Amniotic stem cell (primary cell): ENCODE measurements around the gene GLUL.

ENCODE experiments used
- DNase-seq: peaks from one replicate; lab custom pipeline; 2025; lab: John Stamatoyannopoulos, UW

Gene GLUL

GRCh38 chr1:182391362-182392049, at the start of gene GLUL:
Gene GLUL (minus strand): TSS chr1:182391790. CDS start chr1:182388737, 3,053 bp downstream.
- peak; percentile 83 for DNase-seq

- DNase-seq = no peak
Measured at GRCh38 chr1:182438326-182438725, 46.7 kb upstream of the GLUL start.

GRCh38 chr1:182433580-182433979, 42.0 kb upstream of the GLUL start:
- no peak for DNase-seq

DNA sequence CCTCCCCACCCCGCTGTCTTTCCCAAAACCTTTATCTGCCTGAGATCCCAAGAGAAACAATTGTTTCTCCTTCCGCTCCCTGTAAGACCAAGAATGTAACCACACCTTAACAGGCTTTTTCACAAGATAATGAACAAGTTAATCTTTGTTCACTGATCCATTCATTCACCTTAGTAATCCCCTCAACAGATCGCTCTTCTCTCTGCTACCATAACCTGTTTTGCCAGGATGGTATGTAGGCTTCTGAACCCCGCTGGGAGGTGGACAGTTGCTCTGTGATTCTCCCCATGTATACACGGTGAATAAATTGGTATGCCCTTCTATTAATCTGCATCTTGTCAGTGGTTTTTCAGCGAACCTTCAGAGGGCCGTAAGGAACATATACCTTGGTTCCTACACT, 39.7 kb upstream of the GLUL start:
- DNase-seq = no peak

- no peak for DNase-seq
Measured at GRCh38 chr1:182430263-182431068, 38.9 kb upstream of the GLUL start.

DNA sequence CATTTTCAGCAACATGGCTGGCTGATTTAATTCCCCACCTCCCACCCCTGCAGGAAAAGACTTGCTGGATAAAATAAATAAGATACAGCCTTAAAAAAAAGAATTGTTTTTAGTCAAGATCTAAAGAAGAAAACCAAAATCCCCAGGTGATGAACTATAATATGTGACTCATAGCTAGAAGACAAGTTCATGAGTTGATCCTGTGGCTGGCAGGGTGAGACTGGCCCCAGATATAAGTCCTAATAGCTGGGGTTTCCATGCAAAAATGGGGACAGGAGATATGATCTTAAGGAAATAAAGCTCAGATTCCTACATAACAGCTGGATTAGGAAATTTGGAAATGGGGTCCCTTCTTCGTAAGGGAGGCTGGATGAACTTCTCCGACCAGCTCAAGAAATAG, 36.5 kb upstream of the GLUL start:
- DNase-seq = no peak

DNA sequence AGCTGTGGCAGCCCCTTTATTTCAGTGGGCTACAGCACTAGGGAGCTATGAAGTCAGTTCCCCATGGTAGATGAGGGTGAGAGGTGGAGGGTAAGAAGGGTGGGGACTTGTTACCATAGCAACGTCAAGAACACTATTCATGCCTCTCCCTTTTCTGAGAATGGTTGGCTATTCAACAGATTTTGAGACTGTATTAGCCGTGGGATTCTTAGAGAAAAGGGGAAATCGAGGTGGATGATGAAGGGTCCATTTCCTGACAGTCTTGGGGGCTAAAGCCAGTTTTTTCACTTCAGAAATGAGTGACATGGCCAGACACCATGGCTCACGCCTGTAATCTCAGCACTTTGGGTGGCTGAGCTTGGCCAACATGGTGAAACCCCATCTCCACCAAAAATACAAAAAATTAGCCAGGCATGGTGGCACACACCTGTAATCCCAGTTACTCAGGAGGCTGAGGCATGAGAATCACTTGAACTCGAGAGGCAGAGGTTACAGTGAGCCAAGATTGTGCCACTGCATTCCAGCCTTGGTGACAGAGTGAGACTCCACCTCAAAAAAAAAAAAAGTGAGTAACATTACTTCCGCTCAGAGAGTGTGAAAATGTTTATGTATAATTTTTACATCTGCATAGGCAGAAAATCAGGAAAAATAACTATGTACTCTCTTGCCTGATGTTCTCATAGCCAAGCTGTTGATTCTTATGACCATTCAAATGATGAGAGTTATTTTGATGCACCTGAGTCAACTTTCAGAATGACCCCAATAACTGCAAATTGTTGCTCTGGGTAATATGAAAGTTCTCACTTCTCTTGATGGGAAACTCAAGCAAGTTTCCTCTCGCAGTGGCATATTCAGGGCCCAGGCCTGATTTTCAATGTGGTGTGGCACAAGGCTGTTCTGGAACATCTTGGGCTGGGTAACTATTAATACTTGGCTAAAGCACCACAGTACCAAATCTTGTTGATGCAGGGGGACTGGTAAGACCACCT, 35.1 kb upstream of the GLUL start:
- no peak for DNase-seq

- no peak for DNase-seq
Measured at GRCh38 chr1:182415789-182416188, 24.2 kb upstream of the GLUL start.

DNA sequence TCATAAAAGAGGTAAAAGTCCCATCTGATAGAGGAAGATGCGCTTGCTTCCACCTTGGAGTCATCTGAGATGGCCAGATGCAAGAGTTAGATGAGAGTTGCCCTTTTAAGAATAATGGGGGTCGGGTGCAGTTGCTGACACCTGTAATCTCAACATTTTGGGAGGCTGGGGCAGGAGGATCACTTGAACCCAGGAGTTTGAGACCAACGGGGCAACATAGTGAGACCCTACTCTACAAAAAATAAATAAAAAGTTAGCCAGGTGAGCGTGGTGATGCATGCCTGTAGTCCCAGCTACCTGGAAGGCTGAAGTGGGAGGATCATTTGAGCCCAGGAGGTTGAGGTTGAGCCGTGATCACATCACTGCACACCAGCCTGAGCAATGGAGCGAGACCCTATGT, 22.4 kb upstream of the GLUL start:
- DNase-seq = no peak

DNA sequence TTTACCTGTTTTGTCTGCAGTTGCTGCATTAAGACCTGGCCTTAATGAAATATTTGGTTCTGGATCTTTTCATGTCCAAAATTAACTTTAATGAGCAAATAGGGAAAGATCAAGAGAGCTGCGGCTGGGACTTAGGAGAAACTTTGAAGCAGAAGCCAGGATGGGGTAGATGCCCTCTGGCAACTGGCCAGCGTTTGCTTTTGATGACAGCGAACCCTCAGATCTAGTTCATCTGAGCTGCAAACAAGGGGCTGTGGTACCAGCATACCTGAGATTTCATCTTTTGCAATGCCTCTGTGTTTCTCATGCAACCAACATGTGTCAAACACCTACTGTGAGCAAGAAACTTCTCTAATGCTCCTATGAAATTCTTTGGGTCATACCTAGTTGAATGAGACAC, 21.9 kb upstream of the GLUL start:
- no peak for DNase-seq

GRCh38 chr1:182410620-182411273, 19.2 kb upstream of the GLUL start:
- no peak for DNase-seq

GRCh38 chr1:182410138-182410537, 18.5 kb upstream of the GLUL start:
- no peak for DNase-seq

DNA sequence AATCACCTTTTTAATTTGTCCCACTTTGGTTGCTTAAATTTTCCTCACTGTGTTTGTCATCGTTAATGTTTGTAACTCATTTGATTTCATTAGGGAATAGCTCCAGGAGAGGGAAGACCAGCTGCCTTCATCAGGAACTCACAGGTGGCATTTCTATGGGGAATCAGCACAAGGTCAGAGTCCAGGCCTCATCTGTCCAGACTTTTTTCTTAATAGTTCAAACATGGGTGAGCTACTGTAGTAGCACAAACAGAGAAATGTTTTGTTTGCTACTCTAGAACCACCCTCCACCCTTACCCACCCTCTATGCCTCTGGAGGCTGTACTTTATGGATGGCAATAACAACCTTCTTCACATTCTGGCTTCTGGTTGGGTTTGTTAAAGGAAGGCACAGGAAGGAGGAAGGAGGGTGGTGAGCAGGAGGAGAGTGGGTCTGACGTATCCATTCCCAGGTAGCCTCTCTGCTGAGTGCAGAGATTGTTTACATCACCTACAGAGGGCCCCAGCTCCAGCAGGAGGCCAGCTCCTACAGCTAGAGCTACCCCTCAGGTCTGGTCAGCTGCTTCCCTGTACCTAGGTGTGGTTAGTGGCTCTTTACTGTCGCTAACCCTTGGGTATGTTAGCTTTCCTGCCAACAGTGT, 17.0 kb upstream of the GLUL start:
- no peak for DNase-seq

GRCh38 chr1:182407724-182408123, 16.1 kb upstream of the GLUL start:
- no peak for DNase-seq

DNA sequence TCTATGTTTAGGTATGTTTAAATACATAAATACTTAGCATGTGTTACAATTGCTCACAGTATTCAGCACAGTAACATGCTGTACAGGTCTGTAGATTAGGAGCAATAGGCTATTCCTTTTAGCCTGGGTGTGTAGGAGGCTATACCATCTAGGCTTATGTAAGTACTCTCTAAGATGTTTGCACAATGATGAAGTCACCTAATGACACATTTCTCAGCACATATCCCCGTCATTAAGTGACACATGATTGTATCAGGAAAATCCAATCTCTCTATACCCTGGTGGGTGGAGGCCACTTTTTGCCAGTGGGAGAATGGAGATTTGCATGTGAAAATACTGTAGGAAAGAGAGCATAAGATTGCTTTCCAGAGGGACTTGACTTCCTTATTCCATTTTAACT, 14.4 kb upstream of the GLUL start:
- DNase-seq = no peak

GRCh38 chr1:182405578-182405977, 14.0 kb upstream of the GLUL start:
- DNase-seq = no peak

DNA sequence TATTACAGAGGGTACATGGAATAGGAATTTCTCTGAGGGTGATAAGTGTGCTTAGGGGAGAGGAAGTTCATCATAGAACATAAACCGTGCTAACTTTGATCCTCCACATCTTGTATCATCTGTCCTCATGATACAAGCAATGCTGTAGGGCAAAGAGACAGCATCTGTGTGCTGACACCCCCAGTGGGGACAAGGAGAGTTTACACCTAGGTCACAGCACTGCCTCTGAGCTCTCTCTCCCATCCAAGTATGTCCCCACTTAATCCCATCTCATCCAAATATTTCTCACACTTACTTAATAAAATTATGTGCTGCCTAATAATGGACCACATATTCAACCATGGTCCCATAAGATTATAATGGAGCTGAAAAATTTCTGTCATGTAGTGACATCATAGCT, 13.2 kb upstream of the GLUL start:
- no peak for DNase-seq

GRCh38 chr1:182400567-182400966, 9.0 kb upstream of the GLUL start, which contains the start of gene TEDDM1:
Gene TEDDM1 (minus strand): TSS chr1:182400667. CDS start chr1:182400485, 182 bp downstream.
- no peak for DNase-seq

GRCh38 chr1:182397653-182398393, 6.2 kb upstream of the GLUL start:
- DNase-seq = no peak

- DNase-seq = no peak
Measured at GRCh38 chr1:182395906-182396305, 4.3 kb upstream of the GLUL start.
